Activated naive CD4-positive, alpha-beta T cell treated with anti-CD3 and anti-CD28 coated beads for 36 hours (primary cell): Measurements from ENCODE around the gene AGR3. TPM values are rescaled to one million over a fixed set of nuclear protein-coding genes. Genes with fewer than 3 reads are reported as not detected.
A peak's percentile ranks its signal among the peaks of the same experiment; 100 is the strongest.

Experiments used
- CTCF ChIA-PET: fragments of 350-600 bp; sonication (Branson Sonifier 250); formaldehyde crosslinking; loops from one replicate; lab custom pipeline; 2021; ENCODE audit warnings: antibody characterized with exemption; lab: Charles Lee
- DNase-seq: peaks from one replicate; pipeline ENCODE4 v3.0.0-alpha.2; 2020
- H3K27ac Mint-ChIP-seq: one replicate; pipeline ENCODE4 v1.8.0; 2021; ENCODE audit warnings: mild to moderate bottlenecking, mixed read lengths
- H3K27me3 Mint-ChIP-seq: one replicate; pipeline ENCODE4 v1.8.0; 2021; ENCODE audit warnings: low read depth, mixed read lengths
- H3K36me3 Mint-ChIP-seq: one replicate; pipeline ENCODE4 v1.8.0; 2021; ENCODE audit warnings: low read depth, mixed read lengths
- H3K4me1 Mint-ChIP-seq: one replicate; pipeline ENCODE4 v1.8.0; 2021; ENCODE audit warnings: low read depth, mixed read lengths
- H3K4me3 Mint-ChIP-seq: one replicate; pipeline ENCODE4 v1.8.0; 2021; ENCODE audit warnings: mild to moderate bottlenecking, moderate library complexity, mixed read lengths
- H3K9me3 Mint-ChIP-seq: one replicate; pipeline ENCODE4 v1.8.0; 2021; ENCODE audit warnings: mixed read lengths
- intact Hi-C: fragments of 100-400 bp; cut with micrococcal nuclease; formaldehyde crosslinking; loops from one replicate; pipeline ENCODE4 v1.15.1; 2023
- total RNA-seq, 2 experiments: library from RNA; stranded (reverse); gene quantifications; one replicate each; pipeline ENCODE4 v1.2.3, GENCODE V29; 2021

The AGR3 gene
- total RNA-seq, 2 experiments from 2014 or later: not detected

DNA sequence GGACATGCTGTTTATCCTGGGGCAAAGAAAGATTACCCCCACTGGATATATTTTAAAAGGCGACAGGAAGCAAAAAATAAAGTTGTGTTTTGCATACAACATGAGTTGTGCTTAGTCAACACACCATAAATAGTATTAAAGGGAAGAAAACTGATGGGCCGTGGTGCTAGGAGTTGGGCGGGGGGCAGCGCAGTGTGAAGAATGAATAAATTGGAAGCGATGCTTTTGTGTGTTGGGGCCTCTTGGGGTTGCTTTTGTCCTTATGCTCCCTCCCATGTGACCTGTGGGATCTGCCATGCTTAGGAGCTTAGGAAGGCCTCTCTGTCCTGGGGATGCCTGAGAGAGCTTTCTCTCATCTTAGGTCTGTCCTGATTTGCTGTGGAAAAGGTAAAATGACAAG, 35.0 kb upstream of the AGR3 start:
- CTCF ChIA-PET: interaction anchor here (1.5 to 2.6 kb wide), 3 partner anchors 27 to 313 kb away, joined by 3 to 24 read pairs (median 9); no protein-coding TSS in a partner anchor
- no peaks in the 10 kb centered on the region for H3K9me3 Mint-ChIP-seq
- intact Hi-C loops: no loop called here
- H3K36me3 Mint-ChIP-seq: no peaks in the 10 kb centered on the region
- H3K27ac Mint-ChIP-seq: no peak overlapping the region
- no peaks in the 10 kb centered on the region for H3K4me1 Mint-ChIP-seq
- H3K4me3 Mint-ChIP-seq: no peak overlapping the region
- DNase-seq: no peak
- H3K27me3 Mint-ChIP-seq: no peaks in the 10 kb centered on the region

- no peaks in the 10 kb centered on the region for H3K36me3 Mint-ChIP-seq
- CTCF ChIA-PET: interaction anchor here (1.5 to 2.6 kb wide), 2 partner anchors 27 to 313 kb away, joined by 3 to 9 read pairs; no protein-coding TSS in a partner anchor
- H3K9me3 Mint-ChIP-seq: no peaks in the 10 kb centered on the region
- intact Hi-C loops: no loop called here
- H3K4me3 Mint-ChIP-seq: no peak overlapping the region
- no peaks in the 10 kb centered on the region for H3K4me1 Mint-ChIP-seq
- no peaks in the 10 kb centered on the region for H3K27me3 Mint-ChIP-seq
- H3K27ac Mint-ChIP-seq: no peak overlapping the region
- DNase-seq: no peak
Observed at GRCh38 chr7:16916105-16916639, 34.4 kb upstream of the AGR3 start.

GRCh38 chr7:16915405-16915804, 33.6 kb upstream of the AGR3 start:
- Mint-ChIP-seq H3K36me3 (no peaks in the 10 kb centered on the region), H3K27ac (no peak overlapping the region), H3K9me3 (no peaks in the 10 kb centered on the region), H3K27me3 (no peaks in the 10 kb centered on the region), H3K4me1 (no peaks in the 10 kb centered on the region), H3K4me3 (no peak overlapping the region)
- CTCF ChIA-PET: interaction anchor here (1.5 kb wide), 1 partner anchor 312 kb away, joined by 3 read pairs; no protein-coding TSS in a partner anchor
- DNase-seq: no peak
- intact Hi-C loops: no loop called here

GRCh38 chr7:16914771-16915170, 33.0 kb upstream of the AGR3 start:
- Mint-ChIP-seq H3K4me3 (no peak overlapping the region), H3K36me3 (no peaks in the 10 kb centered on the region), H3K4me1 (no peaks in the 10 kb centered on the region), H3K27me3 (no peaks in the 10 kb centered on the region), H3K9me3 (no peaks in the 10 kb centered on the region), H3K27ac (no peak overlapping the region)
- CTCF ChIA-PET: interaction anchor here (0.6 kb wide), 2 partner anchors 68 to 350 kb away, joined by 3 read pairs; no protein-coding TSS in a partner anchor
- no peak for DNase-seq
- intact Hi-C loops: no loop called here

GRCh38 chr7:16913643-16914042, 31.9 kb upstream of the AGR3 start:
- peaks cover 1% of the 10 kb centered on the region for H3K27me3 Mint-ChIP-seq
- no peaks in the 10 kb centered on the region for H3K9me3 Mint-ChIP-seq
- H3K4me3 Mint-ChIP-seq: no peak overlapping the region
- no peak for DNase-seq
- intact Hi-C loops: no loop called here
- no peaks in the 10 kb centered on the region for H3K36me3 Mint-ChIP-seq
- H3K27ac Mint-ChIP-seq: no peak overlapping the region
- CTCF ChIA-PET: interaction anchor here (0.5 kb wide), 1 partner anchor 1237 kb away, joined by 5 read pairs; no protein-coding TSS in a partner anchor
- H3K4me1 Mint-ChIP-seq: no peaks in the 10 kb centered on the region

GRCh38 chr7:16912540-16912939, 30.8 kb upstream of the AGR3 start:
- no peak overlapping the region for H3K27ac Mint-ChIP-seq
- no peaks in the 10 kb centered on the region for H3K9me3 Mint-ChIP-seq
- no peak overlapping the region for H3K4me3 Mint-ChIP-seq
- no peak for DNase-seq
- H3K27me3 Mint-ChIP-seq: peaks cover 3% of the 10 kb centered on the region
- H3K4me1 Mint-ChIP-seq: no peaks in the 10 kb centered on the region
- CTCF ChIA-PET: no interaction called here
- H3K36me3 Mint-ChIP-seq: no peaks in the 10 kb centered on the region
- intact Hi-C loops: no loop called here

GRCh38 chr7:16908561-16908960, 26.8 kb upstream of the AGR3 start:
- H3K4me3 Mint-ChIP-seq: no peak overlapping the region
- no peak overlapping the region for H3K27ac Mint-ChIP-seq
- H3K27me3 Mint-ChIP-seq: peaks cover 8% of the 10 kb centered on the region
- H3K4me1 Mint-ChIP-seq: no peaks in the 10 kb centered on the region
- no peaks in the 10 kb centered on the region for H3K9me3 Mint-ChIP-seq
- CTCF ChIA-PET: no interaction called here
- H3K36me3 Mint-ChIP-seq: no peaks in the 10 kb centered on the region
- DNase-seq: no peak
- intact Hi-C loops: no loop called here

DNA sequence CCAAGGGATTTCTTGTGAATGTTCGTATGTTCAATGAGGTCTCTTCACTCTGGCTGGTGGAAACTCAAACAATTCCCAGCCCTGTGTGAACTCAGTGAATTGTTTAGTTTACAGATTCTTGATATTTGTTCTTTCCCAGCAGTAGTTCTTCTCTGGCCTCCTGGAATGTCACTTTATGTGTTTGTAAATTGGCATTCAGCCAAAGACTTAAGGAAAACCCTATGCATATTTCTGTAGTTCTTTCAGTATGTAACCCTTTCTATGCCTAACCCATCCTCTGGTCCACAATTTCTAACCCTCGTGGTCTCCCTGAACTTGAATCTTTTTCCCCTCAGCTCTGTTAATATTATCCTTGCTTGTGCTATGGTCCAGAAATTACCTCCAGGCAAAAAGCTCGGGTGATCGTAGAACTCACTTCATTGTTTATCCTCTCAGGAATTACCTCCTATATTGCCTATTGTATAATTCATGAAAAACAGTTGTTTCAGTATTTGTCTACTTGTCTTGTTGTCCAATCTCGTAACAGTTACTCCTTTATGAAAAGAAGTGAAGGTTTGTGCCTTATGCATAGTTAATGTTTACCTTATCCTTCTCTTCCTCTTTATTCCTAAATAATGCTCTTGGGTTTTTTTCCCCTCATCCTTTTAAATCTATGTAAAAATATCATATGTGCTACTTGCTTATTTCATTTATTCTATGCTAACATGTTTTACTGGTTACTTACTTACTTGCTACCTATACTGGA, 23.7 kb upstream of the AGR3 start:
- Mint-ChIP-seq H3K27me3 (peaks cover 8% of the 10 kb centered on the region), H3K9me3 (no peaks in the 10 kb centered on the region), H3K36me3 (no peaks in the 10 kb centered on the region), H3K4me3 (no peak overlapping the region), H3K4me1 (no peaks in the 10 kb centered on the region), H3K27ac (no peak overlapping the region)
- intact Hi-C loops: no loop called here
- no peak for DNase-seq
- CTCF ChIA-PET: interaction anchor here (1.3 to 1.6 kb wide), 2 partner anchors 13 to 77 kb away, joined by 3 to 4 read pairs; no protein-coding TSS in a partner anchor

- CTCF ChIA-PET: no interaction called here
- no peak for DNase-seq
- Mint-ChIP-seq H3K27me3 (peaks cover 8% of the 10 kb centered on the region), H3K4me3 (no peak overlapping the region), H3K27ac (no peak overlapping the region), H3K36me3 (no peaks in the 10 kb centered on the region), H3K4me1 (no peaks in the 10 kb centered on the region), H3K9me3 (no peaks in the 10 kb centered on the region)
- intact Hi-C loops: no loop called here
Observed at GRCh38 chr7:16904076-16904475, 22.3 kb upstream of the AGR3 start.

- DNase-seq: no peak
- intact Hi-C loops: no loop called here
- H3K27me3 Mint-ChIP-seq: no peaks in the 10 kb centered on the region
- H3K36me3 Mint-ChIP-seq: no peaks in the 10 kb centered on the region
- H3K4me1 Mint-ChIP-seq: no peaks in the 10 kb centered on the region
- no peak overlapping the region for H3K4me3 Mint-ChIP-seq
- H3K27ac Mint-ChIP-seq: no peak overlapping the region
- CTCF ChIA-PET: no interaction called here
- no peaks in the 10 kb centered on the region for H3K9me3 Mint-ChIP-seq
Observed at GRCh38 chr7:16900209-16900768, 18.5 kb upstream of the AGR3 start.

- no peak for DNase-seq
- Mint-ChIP-seq H3K9me3 (no peaks in the 10 kb centered on the region), H3K27ac (no peak overlapping the region), H3K27me3 (no peaks in the 10 kb centered on the region), H3K36me3 (no peaks in the 10 kb centered on the region), H3K4me3 (no peak overlapping the region), H3K4me1 (peaks cover 5% of the 10 kb centered on the region)
- intact Hi-C loops: loop anchor here (1.0 kb wide), 1 partner anchor 26 kb away; no protein-coding TSS in a partner anchor
- CTCF ChIA-PET: interaction anchor here (0.9 to 2.3 kb wide), 5 partner anchors 26 to 90 kb away, joined by 4 to 16 read pairs (median 9); no protein-coding TSS in a partner anchor
Observed at GRCh38 chr7:16891874-16892643, 10.3 kb upstream of the AGR3 start.

DNA sequence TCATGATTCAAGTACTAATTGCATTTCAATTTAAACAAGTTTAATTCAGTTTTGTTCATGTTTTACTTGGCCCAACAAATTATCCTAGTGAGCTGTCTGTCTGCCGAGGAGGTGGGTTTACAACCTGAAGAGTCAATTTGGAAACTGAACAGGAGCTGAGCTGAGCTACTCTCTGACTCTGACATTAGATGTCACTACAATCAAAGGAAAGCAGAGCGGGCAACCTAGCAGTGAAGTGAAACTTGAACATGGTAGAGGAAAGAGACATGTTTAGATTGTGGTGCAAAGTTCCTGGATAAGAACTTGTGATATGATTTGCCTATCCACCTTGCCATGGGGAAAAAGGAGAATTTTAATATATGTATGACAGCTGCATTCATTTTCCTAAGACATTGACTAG, 9.6 kb upstream of the AGR3 start:
- no peaks in the 10 kb centered on the region for H3K27me3 Mint-ChIP-seq
- H3K9me3 Mint-ChIP-seq: no peaks in the 10 kb centered on the region
- CTCF ChIA-PET: interaction anchor here (0.6 to 2.3 kb wide), 4 partner anchors 10 to 39 kb away, joined by 3 to 16 read pairs (median 6); partner anchors contain the start of gene AGR3
- H3K4me1 Mint-ChIP-seq: peaks cover 5% of the 10 kb centered on the region
- no peak overlapping the region for H3K27ac Mint-ChIP-seq
- H3K4me3 Mint-ChIP-seq: no peak overlapping the region
- H3K36me3 Mint-ChIP-seq: no peaks in the 10 kb centered on the region
- peak; percentile 21 for DNase-seq
- intact Hi-C loops: loop anchor here (1.0 kb wide), 1 partner anchor 27 kb away; no protein-coding TSS in a partner anchor
